IMR-90 (cell line): ENCODE results near the gene WWC1. TPM values are rescaled to one million over a fixed set of nuclear protein-coding genes. Genes with fewer than 3 reads are reported as not detected.
A peak's percentile ranks its signal among the peaks of the same experiment; 100 is the strongest.

Source experiments
- ATAC-seq: fragments of 200-7000 bp; cut with Tn5 transposase; 2 replicates; pipeline ENCODE4 v1.9.1; 2020; ENCODE audit warnings: low read depth, mild to moderate bottlenecking, moderate library complexity
- BruUV-seq: library from RNA; stranded (reverse); fragments of 400-500 nt; replicated peaks from 2 replicates; lab custom pipeline; 2021; lab: Mats Ljungman, UMichigan
- CTCF ChIA-PET: fragments of 300-600 bp; formaldehyde crosslinking; extraction: SDS; loops from one replicate; lab custom pipeline; 2021; ENCODE audit warnings: antibody characterized with exemption; lab: Yijun Ruan, JAX
- POLR2A ChIA-PET: fragments of 300-600 bp; sonication (Branson Sonifier 250); formaldehyde crosslinking; loops from one replicate; lab custom pipeline; 2022; ENCODE audit warnings: antibody characterized with exemption; ENCODE audit not compliant: unreplicated experiment; lab: Charles Lee
- DNase-seq: peaks from one replicate; pipeline ENCODE4 v3.0.0; 2013
- H2AFZ ChIP-seq: replicated peaks from 2 replicates; pipeline ENCODE3; 2013; ENCODE audit warnings: low read length, mild to moderate bottlenecking; ENCODE audit not compliant: poor library complexity
- H2AK5ac ChIP-seq: 2 replicates; pipeline ENCODE4 v1.6.1; 2013; ENCODE audit warnings: low read depth, low read length, inconsistent platforms
- H2AK9ac ChIP-seq: replicated peaks from 2 replicates; pipeline ENCODE3; 2013; ENCODE audit warnings: mild to moderate bottlenecking, low read depth, low read length, moderate library complexity; ENCODE audit not compliant: poor library complexity
- H2BK120ac ChIP-seq: 2 replicates; pipeline ENCODE4 v1.6.1; 2013; ENCODE audit warnings: low read depth, low read length, inconsistent platforms
- H2BK15ac ChIP-seq: 3 replicates; pipeline ENCODE4 v1.6.1; 2013; ENCODE audit warnings: low read depth, low read length, inconsistent platforms
- H2BK20ac ChIP-seq: 2 replicates; pipeline ENCODE4 v1.6.1; 2013; ENCODE audit warnings: low read depth, mild to moderate bottlenecking, inconsistent platforms, low read length, moderate library complexity
- H2BK5ac ChIP-seq: 2 replicates; pipeline ENCODE4 v1.6.1; 2013; ENCODE audit warnings: mild to moderate bottlenecking, low read depth, low read length, inconsistent platforms; ENCODE audit not compliant: poor library complexity, severe bottlenecking
- H3K14ac ChIP-seq: replicated peaks from 2 replicates; pipeline ENCODE4 v1.6.1; 2013; ENCODE audit warnings: low read depth, low read length, inconsistent platforms
- H3K18ac ChIP-seq: 2 replicates; pipeline ENCODE4 v1.6.1; 2013; ENCODE audit warnings: low read depth, low read length, control low read depth
- H3K23ac ChIP-seq: 2 replicates; pipeline ENCODE4 v1.6.1; 2013; ENCODE audit warnings: low read depth, low read length, inconsistent platforms
- H3K27ac ChIP-seq: 2 replicates; pipeline ENCODE4 v1.5.1; 2013; ENCODE audit warnings: mild to moderate bottlenecking, control low read depth, low read length; ENCODE audit not compliant: insufficient read depth
- H3K27me3 ChIP-seq: 2 replicates; pipeline ENCODE4 v1.6.1; 2013; ENCODE audit warnings: low read length; ENCODE audit not compliant: control insufficient read depth, insufficient read depth
- H3K36me3 ChIP-seq: 2 replicates; pipeline ENCODE4 v1.6.1; 2013; ENCODE audit warnings: low read length, mixed read lengths; ENCODE audit not compliant: control insufficient read depth, insufficient read depth
- H3K4ac ChIP-seq: 2 replicates; pipeline ENCODE4 v1.6.1; 2013; ENCODE audit warnings: low read depth, low read length, inconsistent platforms
- H3K4me1 ChIP-seq: 2 replicates; pipeline ENCODE4 v1.6.1; 2013; ENCODE audit warnings: low read length, mixed read lengths; ENCODE audit not compliant: control insufficient read depth, insufficient read depth
- H3K4me2 ChIP-seq: 2 replicates; pipeline ENCODE4 v1.6.1; 2013; ENCODE audit warnings: low read depth, mild to moderate bottlenecking, control low read depth, low read length, moderate library complexity
- H3K4me3 ChIP-seq: 2 replicates; pipeline ENCODE4 v1.5.1; 2013; ENCODE audit warnings: low read depth, mild to moderate bottlenecking, control low read depth, low read length, moderate library complexity; ENCODE audit not compliant: insufficient read depth
- H3K56ac ChIP-seq: 2 replicates; pipeline ENCODE4 v1.6.1; 2013; ENCODE audit warnings: low read length, inconsistent platforms; ENCODE audit not compliant: insufficient read depth; ENCODE audit errors: extremely low read depth
- H3K79me1 ChIP-seq, 2 experiments: 2 replicates each; pipeline ENCODE4 v1.6.1; 2013; ENCODE audit warnings: low read length in 2 of 2, inconsistent platforms in 1 of 2, low read depth in 1 of 2
- H3K9ac ChIP-seq: 2 replicates; pipeline ENCODE4 v1.6.1; 2013; ENCODE audit warnings: low read depth, low read length, control low read depth
- H3K9me1 ChIP-seq: 2 replicates; pipeline ENCODE4 v1.6.1; 2013; ENCODE audit warnings: low read length, inconsistent platforms; ENCODE audit not compliant: insufficient read depth
- H3K9me3 ChIP-seq: 2 replicates; pipeline ENCODE4 v1.6.1; 2013; ENCODE audit warnings: low read length; ENCODE audit not compliant: control insufficient read depth, insufficient read depth
- H4K20me1 ChIP-seq: 2 replicates; pipeline ENCODE4 v1.6.1; 2013; ENCODE audit warnings: low read length, inconsistent platforms; ENCODE audit not compliant: insufficient read depth
- H4K5ac ChIP-seq: 2 replicates; pipeline ENCODE4 v1.6.1; 2013; ENCODE audit warnings: mild to moderate bottlenecking, low read depth, low read length, control low read depth
- H4K8ac ChIP-seq, 2 experiments: 2 replicates each; pipeline ENCODE4 v1.6.1; 2013; ENCODE audit warnings: low read depth in 2 of 2, low read length in 2 of 2, control low read depth in 1 of 2, inconsistent platforms in 1 of 2
- H4K91ac ChIP-seq: 2 replicates; pipeline ENCODE4 v1.6.1; 2013; ENCODE audit warnings: low read depth, low read length, inconsistent platforms; ENCODE audit not compliant: insufficient read depth
- CEBPB ChIP-seq: IDR thresholded peaks from 2 replicates; pipeline ENCODE4 v1.6.1; 2012; ENCODE audit warnings: low read depth, low read length, improper control_type of control experiment
- SMC3 ChIP-seq: fragments of 150-350 bp; IDR thresholded peaks from 2 replicates; pipeline ENCODE4 v1.6.1; 2016; ENCODE audit warnings: low read depth, mild to moderate bottlenecking, antibody characterized with exemption, low read length, moderate library complexity
- WGBS, 2 experiments: methylation state at CpG; one replicate each; pipeline versions ENCODE4 v1.1.5 to v1.1.7; 2013; ENCODE audit warnings: missing lambda C conversion rate in 2 of 2; ENCODE audit not compliant: insufficient read length in 1 of 2; ENCODE audit errors: extremely low coverage in 2 of 2; 5-methylcytosine and 5-hydroxymethylcytosine counted together
- dilution Hi-C: fragments of 300-500 bp; cut with HindIII; formaldehyde crosslinking; loops from one replicate; pipeline ENCODE4 v1.14.3; 2018; ENCODE audit warnings: low sequenced_read_pairs; ENCODE audit not compliant: unreplicated experiment
- in situ Hi-C: fragments of 300-500 bp; cut with MboI; formaldehyde crosslinking; loops from 3 replicates; pipeline ENCODE4 v1.14.3; 2019; ENCODE audit warnings: low sequenced_read_pairs, inconsistent platforms, mixed read lengths
- intact Hi-C: fragments of 100-400 bp; cut with micrococcal nuclease; formaldehyde crosslinking; loops from 2 replicates; pipeline ENCODE4 v1.10.0; 2022
- polyA plus RNA-seq, 3 experiments: library from polyadenylated mRNA; depleted of rRNA; stranded (reverse); fragments of >200 nt; gene quantifications; 2 replicates each; pipeline ENCODE4 v1.2.3, GENCODE V29; 2012; ENCODE audit warnings: low replicate concordance in 1 of 3
- total RNA-seq: library from RNA; depleted of rRNA; stranded (reverse); fragments of >200 nt; gene quantifications from 2 replicates; pipeline ENCODE4 v1.2.3, GENCODE V29; 2012

The WWC1 gene
- total and polyA plus RNA-seq, 2 of the 4 experiments (the other 2 are of a cell fraction), result 9.1 to 10.3 TPM

DNA sequence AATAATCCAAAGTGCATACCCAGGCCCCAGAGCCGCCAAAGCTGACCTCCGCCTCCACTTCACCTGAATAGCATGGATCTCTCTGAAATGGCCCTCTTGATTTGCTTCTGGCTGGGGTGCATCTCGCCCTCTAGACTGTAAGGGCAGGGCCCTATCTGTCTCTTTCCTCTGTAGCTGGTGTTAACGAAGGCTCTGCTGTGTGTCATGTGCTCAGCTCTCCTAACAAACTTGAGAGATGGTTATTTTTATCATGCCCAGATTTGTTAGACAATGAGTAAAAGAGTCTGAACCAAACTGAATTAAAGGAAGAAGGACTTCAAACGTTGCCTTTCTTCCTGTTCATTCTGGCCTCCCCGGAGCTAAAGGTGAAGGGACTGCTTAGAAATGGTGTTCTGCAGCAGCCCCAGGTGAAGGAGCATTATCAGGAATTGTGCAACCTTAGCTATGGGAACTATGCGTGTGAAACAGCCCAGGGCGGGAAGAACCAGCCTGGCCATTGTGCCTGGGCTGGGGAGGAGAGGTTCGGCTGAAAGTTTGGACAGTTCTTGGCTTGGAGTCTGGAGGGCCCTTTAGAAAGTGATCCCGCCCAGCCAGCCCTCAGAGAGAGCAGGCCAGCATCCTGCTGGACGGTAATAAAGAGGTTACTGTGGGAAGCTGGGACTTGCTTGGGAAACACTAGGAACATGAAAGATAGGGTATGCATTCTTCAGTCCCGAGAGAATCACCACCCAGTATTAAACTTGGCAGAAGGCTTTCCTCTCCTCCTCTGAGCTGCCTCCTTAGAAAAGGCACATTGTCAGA, 73.5 kb downstream of the WWC1 start:
- peak; percentile 38 for ATAC-seq
- H3K4me1 ChIP-seq, result peaks cover 19% of the 10 kb centered on the region
- peak overlapping the region; percentile 72 for H4K91ac ChIP-seq
- H3K27me3 ChIP-seq, result no peaks in the 10 kb centered on the region
- no TSS peak for BruUV-seq
- in situ Hi-C loops, result no loop called here
- peak overlapping the region; percentile 61 to 79 for H4K8ac ChIP-seq
- H2BK20ac ChIP-seq, result peak overlapping the region; percentile 75
- no peak overlapping the region; the same call in 1 of the 2 replicates for H3K9ac ChIP-seq
- peak overlapping the region; percentile 58; the same call in 1 of the 2 replicates for H3K27ac ChIP-seq
- peak overlapping the region; percentile 90 for H2AK5ac ChIP-seq
- ChIA-PET POLR2A (no interaction called here), CTCF (no interaction called here)
- H3K56ac ChIP-seq, result no peak overlapping the region
- H3K36me3 ChIP-seq, result no peaks in the 10 kb centered on the region
- no peaks in the 10 kb centered on the region for H3K9me3 ChIP-seq
- dilution Hi-C loops, result no loop called here
- H2AK9ac ChIP-seq, result peak overlapping the region; percentile 76
- peak overlapping the region; percentile 6; the same call in 1 of the 2 replicates for H3K4me2 ChIP-seq
- H3K79me1 ChIP-seq, result peaks cover 15 to 36% of the 10 kb centered on the region in 2 experiments
- peak overlapping the region; percentile 68 for H2BK5ac ChIP-seq
- peak; percentile 63 for DNase-seq
- H4K5ac ChIP-seq, result no peak overlapping the region; the same call in 1 of the 2 replicates
- TF ChIP-seq SMC3 (no peak), CEBPB (peak; percentile 68)
- H4K20me1 ChIP-seq, result no peaks in the 10 kb centered on the region
- H3K9me1 ChIP-seq, result peaks cover 26% of the 10 kb centered on the region
- peak overlapping the region; percentile 40; the same call in 1 of the 2 replicates for H3K23ac ChIP-seq
- peak overlapping the region; percentile 70; the same call in 2 of the 3 replicates for H2BK15ac ChIP-seq
- H2BK120ac ChIP-seq, result peak overlapping the region; percentile 88
- H3K18ac ChIP-seq, result no peak overlapping the region
- WGBS, 2 experiments, result 76% methylated on average over 7 of the region's 12 CpGs; no CpG with 5 or more reads in 1 of the 2 experiments
- H3K4ac ChIP-seq, result peak overlapping the region; percentile 80
- H3K14ac ChIP-seq, result peak overlapping the region; percentile 73
- H3K4me3 ChIP-seq, result no peak overlapping the region
- intact Hi-C loops, result loop anchor here (2.0 kb wide), 1 partner anchor 50 kb away; no protein-coding TSS in a partner anchor
- peak overlapping the region; percentile 80 for H2AFZ ChIP-seq
